Measurements from ENCODE around the gene ZNF442.
"Not testable (repeated sequence)": the region's sequence is repeated elsewhere in the genome, so short reads cannot be mapped to it uniquely, and the experiment has no call there.

ZNF442 gene

DNA sequence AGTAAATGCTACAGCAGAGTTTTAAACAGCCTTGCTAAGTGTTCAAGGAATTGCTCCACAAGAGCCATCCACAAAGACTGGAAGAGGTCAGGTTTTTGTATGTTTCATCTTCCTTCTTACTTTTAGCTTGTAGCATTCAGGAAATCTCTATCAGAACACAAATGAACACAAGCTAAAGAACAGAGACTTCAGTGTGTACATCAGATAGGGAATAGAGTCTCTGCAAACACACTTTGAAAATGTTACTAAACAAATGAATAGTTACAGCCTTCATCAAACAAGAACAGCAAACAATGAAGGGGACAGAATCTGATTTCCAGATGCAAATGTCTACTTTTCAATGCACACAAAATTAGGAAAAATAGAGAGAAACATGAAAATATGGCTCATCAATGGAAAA lies 39.8 kb downstream of the ZNF442 start:
- no peak for DNase-seq

- DNase-seq = no peak
These were observed 46.6 kb downstream of the ZNF442 start for GRCh38 chr19:12318782-12319413.

- DNase-seq = no peak
These were observed 50.9 kb downstream of the ZNF442 start for GRCh38 chr19:12314553-12314952.

DNA sequence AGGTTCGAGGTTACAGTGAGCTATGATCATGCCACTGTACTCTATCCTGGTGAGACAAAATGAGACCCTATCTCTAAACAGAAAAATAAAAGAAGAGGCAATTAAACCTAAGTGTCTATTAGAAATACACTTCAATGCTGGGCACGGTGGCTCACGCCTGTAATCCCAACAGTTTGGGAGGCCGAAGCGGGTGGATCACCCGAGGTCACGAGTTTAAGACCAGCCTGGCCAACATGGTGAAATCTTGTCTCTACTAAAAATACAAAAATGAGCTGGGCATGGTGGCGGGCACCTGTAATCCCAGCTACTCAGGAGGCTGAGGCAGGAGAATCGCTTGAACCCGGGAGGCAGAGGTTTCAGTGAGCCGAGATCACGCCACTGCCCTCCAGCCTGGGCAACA lies 56.6 kb downstream of the ZNF442 start:
- DNase-seq = not testable (repeated sequence)
